Thyroid gland (tissue), 4 donors: ENCODE results near the gene CACNA1D.

Source experiments
- CTCF ChIP-seq, 6 experiments: fragments of 200-600 bp in 3 of 6; fragments of 450-650 bp in 3 of 6; sonication (generic) in 3 of 6; IDR thresholded peaks; one replicate each; pipeline ENCODE4 v1.5.1; 2016 to 2019; ENCODE audit warnings: antibody characterized with exemption in 6 of 6, mild to moderate bottlenecking in 2 of 6, inconsistent platforms in 1 of 6, moderate library complexity in 1 of 6
- POLR2A ChIP-seq, 2 donors: fragments of 450-650 bp; IDR thresholded peaks; one replicate each; pipeline ENCODE4 v1.6.1; 2017; ENCODE audit warnings: antibody characterized with exemption in 2 of 2, mild to moderate bottlenecking in 2 of 2, moderate library complexity in 1 of 2

- TF ChIP-seq CTCF (IDR thresholded peaks at IDR 0.05) = no peak
- TF ChIP-seq POLR2A (IDR thresholded peaks at IDR 0.05) = no peak
Measured at GRCh38 chr3:53713626-53714025, 219.2 kb downstream of the CACNA1D start.
